GM13976 (cell line): ENCODE measurements around the gene CIT.
"Not testable (repeated sequence)": the region's sequence is repeated elsewhere in the genome, so short reads cannot be mapped to it uniquely, and the experiment has no call there.

ENCODE experiments used
- DNase-seq: peaks from one replicate; pipeline ENCODE4 v3.0.0; 2012; ENCODE audit warnings: low spot score
- CTCF ChIP-seq: IDR thresholded peaks from 2 replicates; pipeline ENCODE4 v1.5.1; 2012; ENCODE audit warnings: borderline replicate concordance, mild to moderate bottlenecking; ENCODE audit not compliant: insufficient read depth; ENCODE audit errors: extremely low read depth, missing control alignments, control extremely low read depth
- in situ Hi-C: fragments of 300-500 bp; cut with MboI; formaldehyde crosslinking; loops from one replicate; pipeline ENCODE4 v1.12.0; 2022; ENCODE audit warnings: low sequenced_read_pairs, mixed read lengths, inconsistent platforms; ENCODE audit not compliant: unreplicated experiment

Gene CIT

GRCh38 chr12:119913536-119914330 lies 36.6 kb upstream of the CIT start:
- in situ Hi-C loops: no loop called here
- no peak for TF ChIP-seq CTCF
- no peak for DNase-seq

- TF ChIP-seq CTCF: no peak
- DNase-seq: no peak
- in situ Hi-C loops: no loop called here
These were observed 34.1 kb upstream of the CIT start for GRCh38 chr12:119911182-119911581.

- TF ChIP-seq CTCF: no peak
- in situ Hi-C loops: no loop called here
- no peak for DNase-seq
These were observed 33.5 kb upstream of the CIT start for GRCh38 chr12:119910586-119910985.

- DNase-seq: peak; percentile 77
- in situ Hi-C loops: no loop called here
- peak; percentile 92 for TF ChIP-seq CTCF
These were observed 25.0 kb upstream of the CIT start for GRCh38 chr12:119902084-119902509.

- no peak for TF ChIP-seq CTCF
- DNase-seq: no peak
- in situ Hi-C loops: no loop called here
These were observed 24.6 kb upstream of the CIT start for GRCh38 chr12:119901670-119902069.

- in situ Hi-C loops: no loop called here
- no peak for DNase-seq
- no peak for TF ChIP-seq CTCF
These were observed 17.8 kb upstream of the CIT start for GRCh38 chr12:119894916-119895315.

GRCh38 chr12:119892611-119893010 lies 15.5 kb upstream of the CIT start:
- in situ Hi-C loops, DNase-seq: not testable (repeated sequence)
